Small intestine (tissue), 7 donors: Measurements from ENCODE around the gene CCDC187. TPM values are rescaled to one million over a fixed set of nuclear protein-coding genes. Genes with fewer than 3 reads are reported as not detected.
"Not testable (repeated sequence)": the region's sequence is repeated elsewhere in the genome, so short reads cannot be mapped to it uniquely, and the experiment has no call there.

Experiments
- DNase-seq, 2 donors: peaks; one replicate each; pipeline versions ENCODE4 v3.0.0 to v3.0.0-alpha.2; 2013
- FAIRE-seq: peaks from 2 replicates; lab custom pipeline; 2012; peaks lifted over from hg19 to GRCh38; lab: Jason Lieb, UNC
- H3K27ac ChIP-seq, 3 donors: one replicate each; pipeline ENCODE4 v1.5.1; 2013; ENCODE audit warnings: low read length in 2 of 3, mild to moderate bottlenecking in 2 of 3, control low read depth in 1 of 3, inconsistent platforms in 1 of 3, low read depth in 1 of 3, moderate library complexity in 1 of 3
- H3K27me3 ChIP-seq, 3 donors: one replicate each; pipeline ENCODE4 v1.6.1; 2013; ENCODE audit warnings: low read length in 3 of 3, inconsistent platforms in 1 of 3; ENCODE audit not compliant: control insufficient read depth in 3 of 3, insufficient read depth in 3 of 3
- H3K36me3 ChIP-seq, 3 donors: one replicate each; pipeline ENCODE4 v1.6.1; 2013; ENCODE audit warnings: low read length in 3 of 3, inconsistent platforms in 1 of 3, low read depth in 1 of 3, mild to moderate bottlenecking in 1 of 3, moderate library complexity in 1 of 3; ENCODE audit not compliant: control insufficient read depth in 3 of 3, insufficient read depth in 2 of 3
- H3K4me1 ChIP-seq, 3 donors: one replicate each; pipeline ENCODE4 v1.6.1; 2013; ENCODE audit warnings: low read length in 2 of 3, inconsistent platforms in 1 of 3, low read depth in 1 of 3, mild to moderate bottlenecking in 1 of 3, moderate library complexity in 1 of 3; ENCODE audit not compliant: control insufficient read depth in 3 of 3, insufficient read depth in 2 of 3
- H3K4me3 ChIP-seq, 3 donors: one replicate each; pipeline ENCODE4 v1.5.1; 2013; ENCODE audit warnings: low read length in 3 of 3, control low read depth in 1 of 3, inconsistent platforms in 1 of 3, low read depth in 1 of 3, mild to moderate bottlenecking in 1 of 3, moderate library complexity in 1 of 3
- H3K9me3 ChIP-seq, 2 donors: one replicate each; pipeline ENCODE4 v1.6.1; 2013; ENCODE audit warnings: low read depth in 1 of 2, low read length in 1 of 2; ENCODE audit not compliant: control insufficient read depth in 2 of 2, insufficient read depth in 1 of 2
- WGBS, 3 donors: extraction: QIAGEN DNeasy Blood & Tissue Kit; methylation state at CpG; one replicate each; pipeline ENCODE4 v1.1.7; 2013; 5-methylcytosine and 5-hydroxymethylcytosine counted together
- polyA plus RNA-seq, 4 donors: library from polyadenylated mRNA; stranded (reverse) in 3 of 4; unstranded in 1 of 4; fragments of 200-250 nt in 3 of 4; fragments of 120-200 nt in 1 of 4; gene quantifications; one replicate each; pipeline versions ENCODE4 v1.2.1 to v1.2.3, GENCODE V29; 2013
- donor health status: healthy with polysubstance abuse.
- donor health status: control.
- donor health status: control.
- donor health status: Bipolar disorder and iron deficiency.
- donor health status: healthy.

CCDC187 gene
- polyA plus RNA-seq, 4 donors: 0.01 to 2.7 TPM; not detected in 2

GRCh38 chr9:136321561-136321960 lies 17.7 kb upstream of the CCDC187 start:
- 86 to 87% (median 86%) methylated on average over 19 of the region's 19 CpGs for WGBS, 3 donors

GRCh38 chr9:136320972-136321371 lies 17.1 kb upstream of the CCDC187 start:
- FAIRE-seq, H3K4me3 ChIP-seq, H3K27me3 ChIP-seq, H3K27ac ChIP-seq, H3K36me3 ChIP-seq, H3K9me3 ChIP-seq, H3K4me1 ChIP-seq, DNase-seq: not testable (repeated sequence)

More at GRCh38 chr9:136321561-136321960, 17.7 kb upstream of the CCDC187 start:
- Histone ChIP-seq H3K9me3 (no peaks in the 10 kb centered on the region), H3K27ac (no peak overlapping the region), H3K4me1 (peaks cover 0 to 7% (median 0%) of the 10 kb centered on the region in 3 donors), H3K27me3 (no peaks in the 10 kb centered on the region), H3K4me3 (no peak overlapping the region), H3K36me3 (no peaks in the 10 kb centered on the region)
- FAIRE-seq (no peak), DNase-seq (no peak)

- not testable (repeated sequence) for DNase-seq, H3K4me1 ChIP-seq, H3K27me3 ChIP-seq, H3K36me3 ChIP-seq, H3K4me3 ChIP-seq, H3K27ac ChIP-seq, FAIRE-seq
- peaks cover 0 to 10% of the 10 kb centered on the region in 2 donors for H3K9me3 ChIP-seq
- 83 to 94% (median 93%) methylated on average over 3 of the region's 3 CpGs for WGBS, 3 donors
Observed at GRCh38 chr9:136319955-136320354, 16.1 kb upstream of the CCDC187 start.

GRCh38 chr9:136319244-136319643 lies 15.3 kb upstream of the CCDC187 start:
- not testable (repeated sequence) for FAIRE-seq

GRCh38 chr9:136318776-136319241 lies 14.9 kb upstream of the CCDC187 start:
- Histone ChIP-seq H3K9me3 (peaks cover 0 to 14% of the 10 kb centered on the region in 2 donors), H3K4me3 (no peak overlapping the region), H3K36me3 (no peaks in the 10 kb centered on the region), H3K27me3 (no peaks in the 10 kb centered on the region), H3K27ac (no peak overlapping the region), H3K4me1 (no peaks in the 10 kb centered on the region)
- FAIRE-seq: no peak
- no peak for DNase-seq
- WGBS, 3 donors: 77 to 90% (median 81%) methylated on average over 12 to 16 of the region's 16 CpGs

More at GRCh38 chr9:136319244-136319643, 15.3 kb upstream of the CCDC187 start:
- not testable (repeated sequence) for H3K27ac ChIP-seq, DNase-seq, H3K4me3 ChIP-seq, H3K27me3 ChIP-seq, H3K36me3 ChIP-seq, H3K4me1 ChIP-seq
- peaks cover 0 to 14% of the 10 kb centered on the region in 2 donors for H3K9me3 ChIP-seq
- 90 to 93% (median 93%) methylated on average over 14 of the region's 14 CpGs for WGBS, 3 donors

GRCh38 chr9:136318111-136318775 lies 14.3 kb upstream of the CCDC187 start:
- Histone ChIP-seq H3K27ac (no peak overlapping the region), H3K4me3 (no peak overlapping the region), H3K9me3 (peaks cover 0 to 14% of the 10 kb centered on the region in 2 donors), H3K27me3 (no peaks in the 10 kb centered on the region), H3K4me1 (no peaks in the 10 kb centered on the region), H3K36me3 (no peaks in the 10 kb centered on the region)
- DNase-seq (no peak), FAIRE-seq (no peak)
- WGBS, 3 donors: 69 to 74% (median 72%) methylated on average over 20 to 21 of the region's 21 CpGs

- DNase-seq (no peak), FAIRE-seq (no peak)
- WGBS, 3 donors: 83 to 88% (median 87%) methylated on average over 13 to 16 of the region's 16 CpGs
- no peaks in the 10 kb centered on the region for H3K36me3 ChIP-seq
- no peak overlapping the region for H3K4me3 ChIP-seq
- H3K4me1 ChIP-seq: no peaks in the 10 kb centered on the region
- H3K27me3 ChIP-seq: no peaks in the 10 kb centered on the region
- H3K9me3 ChIP-seq: peaks cover 0 to 14% of the 10 kb centered on the region in 2 donors
- no peak overlapping the region for H3K27ac ChIP-seq
Observed at GRCh38 chr9:136317695-136318094, 13.8 kb upstream of the CCDC187 start.

GRCh38 chr9:136316896-136317676 lies 13.2 kb upstream of the CCDC187 start:
- H3K27me3 ChIP-seq: no peaks in the 10 kb centered on the region
- H3K36me3 ChIP-seq: no peaks in the 10 kb centered on the region
- DNase-seq (no peak), FAIRE-seq (no peak)
- H3K4me3 ChIP-seq: no peak overlapping the region
- no peak overlapping the region for H3K27ac ChIP-seq
- peaks cover 0 to 14% of the 10 kb centered on the region in 2 donors for H3K9me3 ChIP-seq
- WGBS, 3 donors: 80 to 86% (median 85%) methylated on average over 13 of the region's 13 CpGs
- H3K4me1 ChIP-seq: peaks cover 0 to 3% (median 0%) of the 10 kb centered on the region in 3 donors
